Fibroblast of upper back skin (primary cell): ENCODE measurements around the gene FRMPD2.
"Not testable (repeated sequence)": the region's sequence is repeated elsewhere in the genome, so short reads cannot be mapped to it uniquely, and the experiment has no call there.

Experiments
- DNase-seq: peaks from one replicate; pipeline ENCODE4 v3.0.0-alpha.2; 2013

FRMPD2 gene

DNA sequence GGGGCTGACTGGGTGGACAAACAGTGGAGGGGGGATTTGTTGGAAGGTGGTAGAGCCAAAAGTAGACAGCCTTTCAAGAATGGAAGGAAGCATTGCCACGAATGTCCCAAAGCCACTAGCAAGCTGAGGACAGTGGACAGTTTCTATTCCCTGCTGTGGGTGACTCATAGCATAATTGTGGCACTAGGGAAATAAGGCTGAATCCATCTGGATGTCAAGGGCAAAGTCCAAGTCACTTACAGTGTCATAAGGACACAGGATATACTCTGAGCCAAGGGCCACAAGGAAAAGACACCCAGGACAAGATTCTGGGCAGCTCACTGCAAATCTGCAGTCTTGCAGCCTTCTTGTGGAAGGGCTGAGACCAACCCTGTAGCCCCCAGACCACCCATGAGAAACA, 79.7 kb downstream of the FRMPD2 start:
- no peak for DNase-seq

DNA sequence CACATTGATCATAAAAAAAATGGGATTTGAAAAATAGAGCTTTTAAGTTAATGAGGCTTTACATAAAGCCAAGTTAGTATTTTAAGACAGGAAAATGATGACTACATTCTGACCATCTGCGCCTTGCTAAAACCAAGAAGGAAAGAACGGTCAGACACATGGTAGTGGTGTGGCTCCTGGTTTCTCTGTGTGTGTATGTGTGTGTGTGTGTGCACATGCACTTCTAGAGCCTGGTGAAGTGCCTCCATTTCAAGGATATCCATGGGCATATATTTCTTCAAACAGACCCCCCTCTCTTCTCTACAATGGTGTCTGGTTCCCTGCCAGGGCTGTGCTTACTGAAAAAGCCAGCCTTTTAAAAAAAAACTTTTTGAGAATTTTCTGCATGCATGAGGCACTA, 80.9 kb downstream of the FRMPD2 start:
- no peak for DNase-seq

DNA sequence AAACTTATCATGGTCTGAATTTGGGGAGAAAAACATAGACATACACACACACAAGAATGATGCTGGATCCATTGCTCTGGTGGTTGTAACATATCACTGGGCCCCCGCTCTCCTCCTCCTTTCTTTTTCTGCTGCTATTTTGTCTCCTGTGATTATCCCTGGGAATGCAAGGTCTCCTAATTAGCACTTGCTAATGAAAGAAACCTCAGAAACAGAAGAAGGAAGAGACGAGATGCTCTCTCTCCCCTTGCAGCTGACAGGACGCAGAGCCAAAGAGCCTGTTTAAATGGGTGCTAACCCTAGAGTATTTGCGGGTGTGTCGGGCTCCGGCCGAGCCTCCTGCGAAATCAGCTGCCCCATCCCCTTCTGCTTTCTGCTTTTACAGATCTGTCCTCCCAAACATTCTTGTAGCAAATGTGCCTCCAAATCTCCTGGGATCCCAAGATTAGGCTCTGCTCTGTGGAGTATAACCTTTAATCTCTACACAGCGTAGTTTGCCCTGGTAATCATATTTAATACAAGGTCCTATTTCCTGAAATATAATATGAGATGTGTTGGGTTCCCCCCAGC, 81.5 kb downstream of the FRMPD2 start:
- no peak for DNase-seq

DNA sequence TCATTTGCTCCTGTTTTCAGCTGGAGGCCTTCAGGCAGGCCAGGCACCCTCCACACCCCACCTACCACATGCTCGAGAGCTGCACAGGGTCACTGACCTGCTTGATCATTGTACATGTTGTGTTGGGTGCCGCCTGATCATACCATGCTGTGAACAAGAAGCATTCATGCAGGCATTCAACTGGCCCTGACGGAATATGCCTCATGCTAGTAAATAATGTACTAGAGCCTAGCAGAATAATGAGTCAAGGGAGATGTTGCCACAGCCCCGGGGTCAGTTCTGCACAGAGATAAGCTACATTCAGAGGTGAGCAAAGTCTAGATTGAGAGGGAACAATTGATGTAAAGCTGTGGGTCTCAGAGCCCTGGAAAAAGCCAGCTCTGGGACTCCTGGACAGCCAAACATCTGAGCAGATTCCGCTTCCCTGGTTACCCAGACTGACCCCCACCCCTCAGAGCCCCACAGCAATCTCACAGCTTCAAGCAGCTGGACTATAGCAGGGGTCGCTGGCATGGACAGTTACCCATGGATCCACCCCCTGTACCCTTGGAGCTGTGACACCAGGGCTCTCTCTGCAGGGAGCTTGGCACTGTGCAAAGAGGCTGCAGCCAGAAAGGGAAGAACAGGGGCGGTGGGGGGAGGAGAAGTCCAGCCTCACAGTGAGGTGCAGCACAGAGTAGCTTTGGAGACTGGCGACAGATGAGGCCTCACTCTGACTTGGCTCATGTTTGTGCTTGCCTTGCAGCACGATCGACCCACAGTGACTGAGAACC, 86.6 kb downstream of the FRMPD2 start:
- no peak for DNase-seq

DNA sequence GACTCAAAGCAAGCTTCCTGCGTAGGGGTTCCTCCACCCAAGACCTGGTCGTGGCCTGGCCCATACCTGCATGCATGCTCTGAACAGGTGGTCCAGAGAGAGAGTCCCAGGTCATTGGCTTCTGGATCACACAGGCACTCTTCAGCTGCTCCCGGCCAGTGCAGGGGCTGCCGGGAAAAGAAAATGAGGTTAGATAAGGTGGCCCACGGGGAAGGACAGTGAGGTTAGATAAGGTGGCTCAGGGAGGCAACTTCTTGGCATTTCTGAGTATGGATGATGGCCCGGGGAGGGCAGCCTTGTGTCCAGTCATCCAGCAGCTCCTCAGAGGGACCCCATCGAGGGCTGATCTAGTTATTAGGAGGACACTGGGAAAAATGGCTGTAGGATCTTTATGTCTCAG, 87.4 kb downstream of the FRMPD2 start:
- DNase-seq = no peak

DNA sequence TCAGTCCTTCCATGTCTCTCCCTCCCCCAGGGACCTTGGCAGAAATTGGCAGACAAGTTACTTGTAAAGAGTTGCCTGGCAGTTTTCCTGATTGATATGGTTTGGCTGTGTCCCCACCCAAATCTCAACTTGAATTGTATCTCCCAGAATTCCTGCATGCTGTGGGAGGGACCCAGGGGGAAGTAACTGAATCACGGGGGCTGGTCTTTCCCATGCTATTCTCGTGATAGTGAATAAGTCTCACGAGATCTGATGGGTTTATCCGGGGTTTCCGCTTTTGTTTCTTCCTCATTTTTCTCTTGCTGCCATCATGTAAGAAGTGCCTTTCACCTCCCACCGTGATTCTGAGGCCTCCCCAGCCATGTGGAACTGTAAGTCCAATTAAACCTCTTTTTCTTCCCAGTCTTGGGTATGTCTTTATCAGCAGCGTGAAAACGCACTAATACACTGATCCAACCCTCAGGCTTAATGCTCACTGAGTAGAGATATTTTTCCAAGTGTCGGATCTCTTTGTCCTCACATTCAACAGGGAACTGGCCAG, 88.2 kb downstream of the FRMPD2 start:
- not testable (repeated sequence) for DNase-seq

DNA sequence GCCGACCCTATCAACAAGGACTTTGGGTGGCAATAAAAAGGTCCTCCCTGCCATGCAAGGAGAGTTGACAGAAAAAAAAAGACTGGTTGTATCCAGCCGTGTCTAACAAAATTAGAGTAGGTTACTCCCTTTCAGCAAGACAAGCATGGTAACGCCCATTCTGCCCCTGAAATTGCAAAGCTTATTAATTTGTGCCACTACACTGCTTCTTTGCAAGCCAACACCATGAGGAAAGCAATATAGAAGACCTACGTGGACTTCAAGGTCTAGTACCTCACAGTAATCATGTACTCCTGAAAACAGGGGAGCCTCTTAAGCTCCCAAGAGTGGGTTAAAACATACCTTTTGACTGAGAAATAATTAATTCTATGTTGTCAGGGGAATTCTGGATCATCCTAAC, 90.3 kb downstream of the FRMPD2 start:
- no peak for DNase-seq

DNA sequence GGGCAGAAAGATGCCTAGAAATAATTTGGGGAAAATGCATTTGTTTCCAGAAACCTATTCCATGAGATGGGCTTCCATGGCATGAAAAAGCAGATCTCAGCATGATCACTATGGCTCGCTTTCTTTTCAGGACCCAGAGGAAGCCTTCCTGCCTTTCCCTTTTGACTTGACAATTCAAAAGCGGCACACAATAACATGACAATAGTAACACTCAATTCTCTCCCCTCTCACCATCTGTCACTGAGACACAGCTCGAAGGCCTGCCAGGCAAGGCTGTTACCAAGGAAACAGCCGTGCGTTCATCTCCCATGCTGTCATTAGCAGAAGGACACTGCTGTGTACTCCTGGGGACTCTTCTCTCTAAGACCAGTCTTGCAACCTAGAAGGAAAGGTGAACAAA, 101.8 kb downstream of the FRMPD2 start:
- DNase-seq = not testable (repeated sequence)

DNA sequence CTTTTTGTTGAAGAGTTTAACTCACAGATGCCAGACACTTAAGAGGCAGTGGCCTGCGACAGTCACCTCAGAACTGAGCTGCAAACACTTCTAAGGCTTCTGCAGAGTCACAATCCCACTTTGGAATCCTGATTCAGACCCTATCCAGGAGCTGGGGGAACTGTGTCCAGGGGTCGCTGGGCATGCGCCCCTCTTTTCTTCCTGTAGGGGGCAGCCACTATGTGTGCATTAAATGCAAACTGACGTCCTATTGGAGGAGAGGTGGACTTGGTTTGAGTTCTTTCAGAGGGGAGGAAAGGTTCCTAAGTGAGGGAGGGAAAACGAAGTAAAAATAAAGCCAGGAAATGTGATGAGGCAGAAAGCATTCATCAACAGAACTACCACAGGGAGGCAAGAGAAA, 113.8 kb downstream of the FRMPD2 start:
- not testable (repeated sequence) for DNase-seq

DNA sequence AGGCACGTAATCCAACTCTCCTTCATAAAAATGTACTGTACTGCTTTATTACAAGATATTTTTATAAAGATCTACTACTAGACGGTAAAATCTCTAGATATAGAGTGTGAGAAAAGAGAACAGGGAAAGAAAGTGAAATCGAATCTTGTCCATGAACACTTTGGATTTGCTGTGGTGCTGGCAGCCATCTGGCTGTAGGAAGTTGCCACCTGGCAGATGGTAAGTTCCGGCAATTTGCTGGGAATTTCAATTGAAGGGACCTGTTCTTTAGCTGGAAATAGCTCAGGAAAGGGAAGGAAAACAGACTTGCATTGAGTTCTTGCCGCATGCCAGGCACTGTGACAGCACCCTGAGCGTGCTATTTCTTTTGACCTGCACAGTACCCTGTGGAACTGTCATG, 114.3 kb downstream of the FRMPD2 start:
- not testable (repeated sequence) for DNase-seq

DNA sequence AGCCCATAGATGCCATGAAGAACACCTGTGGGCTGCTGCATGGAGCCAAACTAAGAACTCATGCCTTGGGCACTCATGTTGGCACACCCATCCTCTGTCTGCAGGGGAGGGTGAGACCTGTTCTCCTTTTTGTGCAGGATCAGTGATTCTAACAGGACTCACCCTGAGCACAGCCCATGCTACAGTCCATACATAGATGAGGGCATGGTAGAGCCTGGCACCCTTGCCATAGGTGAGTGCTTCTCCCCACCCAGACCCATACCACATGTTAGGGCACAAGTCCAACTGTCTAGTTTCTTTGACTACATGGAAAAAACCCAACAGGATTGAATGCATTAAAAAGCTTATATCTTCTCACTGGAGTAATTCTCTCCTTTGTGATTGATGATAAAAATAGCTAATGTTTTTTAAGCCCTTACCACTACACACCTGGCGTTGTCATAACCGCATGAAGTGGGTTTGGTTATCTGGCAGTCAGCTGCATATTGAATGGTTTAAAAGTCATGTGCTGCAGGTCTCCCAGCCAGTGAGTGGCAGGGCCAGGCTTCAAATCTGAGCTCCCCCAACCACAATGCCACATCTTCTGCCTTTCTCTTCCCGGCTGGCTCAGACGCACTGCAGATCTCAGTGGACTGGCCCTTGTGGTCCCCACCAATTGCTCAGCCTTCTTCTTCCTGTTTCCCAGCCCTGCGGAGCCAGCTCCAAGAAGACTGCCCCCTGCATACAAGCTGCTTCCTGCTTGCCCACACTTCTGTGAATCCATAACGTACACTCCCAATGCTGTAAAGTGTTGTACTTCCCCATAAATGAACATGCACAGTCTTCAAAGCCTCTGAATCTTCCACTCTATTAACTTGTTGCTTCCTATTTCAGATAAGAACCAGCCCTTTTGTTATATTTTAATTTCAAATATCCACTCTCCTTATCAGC, 120.0 kb downstream of the FRMPD2 start:
- not testable (repeated sequence) for DNase-seq

DNA sequence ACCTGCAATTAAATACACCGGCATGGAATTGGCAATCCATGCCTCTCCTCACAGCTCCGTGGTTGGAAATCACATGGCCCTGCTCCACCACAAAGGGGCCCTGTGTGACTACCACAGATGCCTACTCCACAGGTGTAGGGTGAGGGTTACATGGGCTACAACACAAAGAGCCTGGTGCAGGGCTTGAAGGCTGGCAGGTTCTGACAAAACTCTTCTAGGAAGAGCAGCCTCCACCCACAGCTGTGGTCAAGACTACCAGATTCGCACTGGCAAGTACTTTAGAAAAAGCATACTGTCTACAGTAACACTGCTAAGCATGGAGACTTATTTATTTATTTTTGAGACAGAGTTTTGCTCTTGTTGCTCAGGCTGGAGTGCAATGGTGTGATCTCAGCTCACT, 126.9 kb downstream of the FRMPD2 start:
- DNase-seq = not testable (repeated sequence)

DNA sequence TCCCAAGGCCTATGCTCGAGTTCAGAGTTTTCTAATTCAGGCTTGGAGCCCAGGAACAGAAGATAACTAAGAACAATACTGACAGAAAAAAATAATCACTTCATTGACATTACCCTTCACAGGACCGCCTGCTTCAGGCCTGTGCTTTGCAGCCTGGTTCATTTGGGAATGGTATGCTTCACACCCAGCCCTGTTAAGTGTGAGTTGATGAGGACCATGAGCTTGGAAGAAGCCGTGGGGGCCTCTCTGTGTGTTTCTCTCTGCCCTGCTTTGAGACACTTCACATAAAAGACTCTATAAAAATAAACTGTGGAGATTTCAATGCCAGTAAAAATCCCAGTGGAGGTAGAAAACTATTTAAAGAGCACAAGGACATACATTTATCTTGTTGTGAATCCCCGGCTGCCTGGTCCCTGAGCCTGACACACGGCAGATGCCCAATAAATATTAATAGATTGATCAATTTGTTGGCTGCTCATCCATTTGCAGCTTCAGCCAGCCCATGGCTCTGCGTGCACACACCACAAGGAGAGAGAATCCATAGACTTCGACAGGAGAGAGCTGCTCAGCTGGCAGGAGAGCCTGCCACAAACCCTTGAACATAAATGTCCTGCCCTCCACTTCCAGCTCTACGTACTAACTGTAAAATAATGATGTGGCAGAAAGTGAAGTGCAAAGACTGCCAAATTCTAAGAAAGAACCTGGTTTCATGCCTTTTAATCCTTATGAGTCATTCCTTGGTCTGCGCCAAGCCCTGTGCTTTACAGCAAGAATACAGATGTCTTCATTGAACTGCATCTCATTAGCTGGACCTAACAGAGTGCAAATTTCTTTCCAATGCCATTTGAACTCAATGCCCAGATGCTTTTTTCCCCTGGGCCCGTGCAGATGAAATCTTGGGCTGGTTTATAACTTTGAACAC, 130.5 kb downstream of the FRMPD2 start:
- DNase-seq = not testable (repeated sequence)

DNA sequence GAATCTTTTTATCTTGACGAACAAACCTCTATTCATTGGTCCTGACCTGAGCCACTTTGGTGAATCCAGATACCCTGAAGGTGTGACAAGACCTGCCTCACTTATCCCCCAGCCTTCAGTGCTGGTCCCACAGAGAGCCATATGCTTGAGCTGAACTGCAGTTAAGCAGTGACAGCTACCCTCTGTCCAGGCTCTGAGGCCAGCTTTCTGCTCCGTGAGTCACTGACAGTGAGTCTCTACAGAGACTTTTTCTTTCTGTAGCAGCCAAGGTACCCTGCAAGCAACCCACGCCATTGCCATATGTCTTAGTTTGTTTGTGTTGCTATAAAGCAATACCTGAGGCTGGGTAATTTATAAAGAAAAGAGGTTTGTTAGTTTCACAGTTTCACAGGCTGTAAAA, 133.5 kb downstream of the FRMPD2 start:
- DNase-seq = not testable (repeated sequence)

DNA sequence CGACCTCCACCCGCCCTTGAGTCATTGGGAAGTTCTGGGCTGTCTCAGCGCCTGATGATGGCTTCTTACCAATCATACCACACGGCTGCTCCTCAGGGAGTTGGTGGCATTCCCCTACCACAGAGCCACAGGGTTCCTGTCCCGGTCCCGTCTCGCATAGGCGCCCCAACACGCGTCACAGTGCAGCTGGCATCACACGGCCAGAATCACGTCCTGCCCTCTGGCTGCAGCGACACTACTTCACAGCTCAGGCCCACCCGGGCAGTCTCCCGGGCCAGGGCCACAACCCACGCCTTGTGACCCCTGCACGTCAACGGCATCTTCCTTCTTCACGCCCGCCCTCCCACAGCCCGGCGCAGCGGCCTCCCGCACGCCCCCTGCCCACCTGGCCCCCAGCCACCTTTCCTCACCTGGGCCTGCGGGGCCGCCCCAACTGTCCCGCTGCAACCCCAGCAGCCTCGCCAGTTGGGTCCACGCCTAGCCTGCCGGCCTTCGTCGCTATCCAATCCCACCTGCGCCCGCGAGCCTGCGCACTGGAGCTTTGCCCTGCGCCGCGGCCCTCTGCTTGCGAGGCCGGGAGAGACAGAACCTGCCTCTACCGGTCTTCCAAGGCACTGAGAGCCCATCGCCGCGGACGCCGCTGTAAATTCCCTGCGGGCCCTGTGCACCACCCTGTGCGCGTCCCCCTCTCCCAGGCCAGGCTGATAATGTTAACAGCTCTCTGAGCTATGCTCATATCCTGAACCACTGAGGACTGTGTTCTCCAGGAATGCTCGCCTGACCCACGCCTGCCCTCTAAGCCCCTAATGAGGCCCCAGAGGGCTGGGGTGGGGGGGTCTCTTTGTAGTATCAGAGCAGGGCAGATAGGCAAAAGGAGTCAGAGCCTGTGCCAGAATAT, 134.3 kb downstream of the FRMPD2 start:
- DNase-seq = not testable (repeated sequence)

DNA sequence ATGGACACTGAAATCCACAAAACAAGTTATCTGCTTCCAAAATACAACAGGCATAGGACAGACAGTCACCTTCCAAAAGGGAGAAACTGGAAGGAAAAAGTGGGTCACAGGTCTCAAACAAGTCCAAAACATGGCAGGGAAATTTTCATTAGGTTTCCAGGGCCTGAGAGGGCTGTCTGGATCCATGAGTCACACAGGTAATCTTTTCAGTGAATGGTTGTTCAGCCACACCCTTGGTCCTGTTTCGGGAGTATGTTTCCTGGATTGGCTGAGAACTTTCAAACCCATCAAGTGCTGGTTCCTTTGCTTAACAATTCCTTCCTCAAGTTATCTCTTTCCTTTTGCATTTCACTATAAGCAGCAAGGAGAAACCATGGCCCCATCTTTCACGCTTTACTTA, 145.5 kb downstream of the FRMPD2 start:
- not testable (repeated sequence) for DNase-seq

DNA sequence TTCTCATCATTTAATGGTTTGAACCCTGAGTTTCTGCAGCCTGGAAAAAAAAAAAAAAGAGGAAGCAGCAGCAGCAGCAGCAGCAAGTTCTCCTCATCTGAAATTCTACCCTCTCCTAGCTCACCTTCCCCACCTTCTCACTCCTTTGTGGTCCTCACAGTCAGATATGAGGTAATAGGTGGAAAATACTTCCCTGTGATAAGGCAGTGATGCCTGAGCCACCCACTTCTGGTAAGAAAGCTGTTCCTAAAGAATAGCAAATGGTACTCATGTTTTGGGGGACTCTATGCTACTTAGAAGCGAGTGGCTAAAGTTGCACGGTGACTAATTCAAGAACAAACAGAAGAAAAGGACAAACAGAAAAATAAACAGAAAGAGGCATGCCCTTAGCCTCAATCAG, 148.2 kb downstream of the FRMPD2 start:
- not testable (repeated sequence) for DNase-seq

DNA sequence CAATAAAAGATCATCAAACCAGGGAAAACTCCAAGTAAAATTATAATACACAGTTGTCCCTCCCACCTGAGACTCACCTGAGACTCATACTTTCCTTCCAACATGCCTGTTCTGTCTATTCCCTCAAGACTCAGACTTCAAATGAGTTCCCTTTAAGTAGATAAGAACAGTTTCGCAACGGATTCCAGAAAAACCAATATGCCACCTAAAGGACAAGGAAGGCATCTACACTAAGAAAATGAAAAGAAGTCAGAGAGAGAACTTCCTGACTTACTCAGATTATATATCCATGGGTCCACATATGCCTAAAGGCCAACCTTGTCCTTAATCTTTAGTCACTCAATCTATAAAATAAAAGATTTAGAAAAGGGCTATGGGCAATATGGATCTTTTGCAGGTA, 148.9 kb downstream of the FRMPD2 start:
- not testable (repeated sequence) for DNase-seq

DNA sequence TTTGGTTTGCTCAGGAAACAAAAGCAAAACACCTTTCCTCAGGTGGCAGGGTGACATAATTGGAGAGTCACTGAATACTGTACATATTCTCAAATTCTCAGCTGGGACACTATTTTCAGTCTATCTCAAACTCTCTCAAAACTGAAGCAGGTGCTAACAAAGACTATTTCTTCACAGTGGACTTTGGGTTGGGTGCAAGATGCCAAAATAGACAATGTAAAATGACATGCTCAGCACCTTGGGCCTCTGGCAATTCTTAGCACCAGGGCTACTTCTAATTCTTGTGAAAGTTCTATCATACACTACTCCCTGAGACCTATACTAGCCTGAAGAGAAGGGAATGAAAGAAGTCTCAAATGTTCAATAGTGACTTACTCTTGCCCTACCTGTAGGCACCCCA, 151.9 kb downstream of the FRMPD2 start:
- DNase-seq = not testable (repeated sequence)

DNA sequence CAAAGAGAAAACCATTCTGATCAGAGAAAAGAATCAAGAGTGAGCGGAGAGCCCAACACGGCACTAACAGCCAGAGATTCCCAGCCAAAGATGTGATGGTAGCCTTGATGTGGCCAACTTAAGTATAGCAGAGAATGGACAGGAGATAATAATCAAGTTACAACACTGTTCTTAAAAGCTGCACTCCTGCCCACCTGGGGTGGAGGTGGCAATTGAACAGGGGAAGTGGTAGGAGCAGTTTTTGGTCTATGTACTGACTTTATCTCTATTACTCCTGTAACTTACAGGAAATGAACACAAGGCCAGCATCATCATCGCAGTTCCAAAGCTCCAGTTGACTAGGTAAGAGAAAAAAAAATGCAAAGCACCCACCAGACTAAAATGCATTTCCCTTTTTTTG, 164.2 kb downstream of the FRMPD2 start:
- not testable (repeated sequence) for DNase-seq
